ENCODE data around the gene DHODH.
"Not testable (repeated sequence)": the region's sequence is repeated elsewhere in the genome, so short reads cannot be mapped to it uniquely, and the experiment has no call there.

The DHODH gene

DNA sequence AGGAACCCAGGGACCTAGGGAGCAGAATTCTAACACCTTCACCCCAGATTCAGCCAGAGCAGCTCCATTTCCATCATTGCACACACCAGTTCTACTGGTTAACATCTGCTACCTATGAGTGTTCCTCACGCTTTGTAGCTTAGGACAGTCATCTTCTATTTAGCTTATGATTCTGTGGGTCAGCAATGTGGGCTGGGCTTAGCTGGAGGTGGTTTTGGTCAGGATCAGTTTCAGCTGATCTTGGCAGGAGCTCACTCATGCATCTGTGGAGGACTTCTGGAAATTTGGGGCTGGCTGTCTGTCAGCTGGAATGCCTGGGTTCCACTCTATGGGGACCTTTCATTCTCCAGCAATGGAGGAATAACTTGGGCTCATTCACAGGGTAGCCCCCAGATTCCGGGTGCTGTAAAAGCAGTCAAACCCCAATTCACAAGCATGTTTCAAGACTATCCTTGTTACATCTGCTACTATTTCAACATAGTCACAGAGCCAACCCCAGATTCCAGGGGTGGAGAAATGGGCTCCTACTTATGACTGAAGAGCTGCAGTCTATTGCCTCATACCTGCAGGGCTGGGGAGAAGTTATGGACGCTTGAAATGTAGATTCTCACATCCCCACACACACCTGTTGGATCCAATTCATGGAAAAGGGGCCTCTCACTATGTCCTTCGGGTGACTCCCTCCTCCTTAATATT is 42.4 kb downstream of the DHODH start:
- H3K4me1 ChIP-seq (ENCODE audit: control insufficient read depth, insufficient read depth, low read length): no peaks in the 10 kb centered on the region
- no peak overlapping the region for H3K4me3 ChIP-seq (ENCODE audit: low read depth, low read length)
- TF ChIP-seq SCRT1 (tag by site-specific recombination; IDR thresholded peaks at IDR 0.05; ENCODE audit: borderline replicate concordance): no peak
- no peak overlapping the region for H3K27ac ChIP-seq (ENCODE audit: extremely low read depth, low read depth, low read length)
- H3K36me3 ChIP-seq (ENCODE audit: control insufficient read depth in 2 of 2, insufficient read depth in 1 of 2, low read length in 2 of 2): no peaks in the 10 kb centered on the region
- CTCF ChIA-PET: interaction anchor here (0.6 kb wide), 1 partner anchor 147 kb away, joined by 3 read pairs; no protein-coding TSS in a partner anchor
- H3K9me3 ChIP-seq (ENCODE audit: control insufficient read depth, insufficient read depth, low read depth, low read length): no peaks in the 10 kb centered on the region
- POLR2A ChIA-PET: no interaction called here

GRCh38 chr16:72051818-72052217 is 43.3 kb downstream of the DHODH start:
- TF ChIP-seq ZNF518A (tag by site-specific recombination; conservative IDR thresholded peaks at IDR 0.05; ENCODE audit: low read depth): no peak
- TF ChIP-seq ZFP41 (tag by site-specific recombination; IDR thresholded peaks at IDR 0.05; ENCODE audit: borderline replicate concordance): no peak
- TF ChIP-seq ZNF580 (tag by site-specific recombination; IDR thresholded peaks at IDR 0.05): no peak
- TF ChIP-seq ZNF623 (tag by site-specific recombination; IDR thresholded peaks at IDR 0.05): no peak
- TF ChIP-seq ZNF211 (tag by site-specific recombination; IDR thresholded peaks at IDR 0.05; ENCODE audit: low read depth): no peak
- TF ChIP-seq, protein P1, sequence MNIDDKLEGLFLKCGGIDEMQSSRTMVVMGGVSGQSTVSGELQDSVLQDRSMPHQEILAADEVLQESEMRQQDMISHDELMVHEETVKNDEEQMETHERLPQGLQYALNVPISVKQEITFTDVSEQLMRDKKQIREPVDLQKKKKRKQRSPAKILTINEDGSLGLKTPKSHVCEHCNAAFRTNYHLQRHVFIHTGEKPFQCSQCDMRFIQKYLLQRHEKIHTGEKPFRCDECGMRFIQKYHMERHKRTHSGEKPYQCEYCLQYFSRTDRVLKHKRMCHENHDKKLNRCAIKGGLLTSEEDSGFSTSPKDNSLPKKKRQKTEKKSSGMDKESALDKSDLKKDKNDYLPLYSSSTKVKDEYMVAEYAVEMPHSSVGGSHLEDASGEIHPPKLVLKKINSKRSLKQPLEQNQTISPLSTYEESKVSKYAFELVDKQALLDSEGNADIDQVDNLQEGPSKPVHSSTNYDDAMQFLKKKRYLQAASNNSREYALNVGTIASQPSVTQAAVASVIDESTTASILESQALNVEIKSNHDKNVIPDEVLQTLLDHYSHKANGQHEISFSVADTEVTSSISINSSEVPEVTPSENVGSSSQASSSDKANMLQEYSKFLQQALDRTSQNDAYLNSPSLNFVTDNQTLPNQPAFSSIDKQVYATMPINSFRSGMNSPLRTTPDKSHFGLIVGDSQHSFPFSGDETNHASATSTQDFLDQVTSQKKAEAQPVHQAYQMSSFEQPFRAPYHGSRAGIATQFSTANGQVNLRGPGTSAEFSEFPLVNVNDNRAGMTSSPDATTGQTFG (tag by site-specific recombination; IDR thresholded peaks at IDR 0.05; ENCODE audit: borderline replicate concordance): no peak
- TF ChIP-seq, protein P2, sequence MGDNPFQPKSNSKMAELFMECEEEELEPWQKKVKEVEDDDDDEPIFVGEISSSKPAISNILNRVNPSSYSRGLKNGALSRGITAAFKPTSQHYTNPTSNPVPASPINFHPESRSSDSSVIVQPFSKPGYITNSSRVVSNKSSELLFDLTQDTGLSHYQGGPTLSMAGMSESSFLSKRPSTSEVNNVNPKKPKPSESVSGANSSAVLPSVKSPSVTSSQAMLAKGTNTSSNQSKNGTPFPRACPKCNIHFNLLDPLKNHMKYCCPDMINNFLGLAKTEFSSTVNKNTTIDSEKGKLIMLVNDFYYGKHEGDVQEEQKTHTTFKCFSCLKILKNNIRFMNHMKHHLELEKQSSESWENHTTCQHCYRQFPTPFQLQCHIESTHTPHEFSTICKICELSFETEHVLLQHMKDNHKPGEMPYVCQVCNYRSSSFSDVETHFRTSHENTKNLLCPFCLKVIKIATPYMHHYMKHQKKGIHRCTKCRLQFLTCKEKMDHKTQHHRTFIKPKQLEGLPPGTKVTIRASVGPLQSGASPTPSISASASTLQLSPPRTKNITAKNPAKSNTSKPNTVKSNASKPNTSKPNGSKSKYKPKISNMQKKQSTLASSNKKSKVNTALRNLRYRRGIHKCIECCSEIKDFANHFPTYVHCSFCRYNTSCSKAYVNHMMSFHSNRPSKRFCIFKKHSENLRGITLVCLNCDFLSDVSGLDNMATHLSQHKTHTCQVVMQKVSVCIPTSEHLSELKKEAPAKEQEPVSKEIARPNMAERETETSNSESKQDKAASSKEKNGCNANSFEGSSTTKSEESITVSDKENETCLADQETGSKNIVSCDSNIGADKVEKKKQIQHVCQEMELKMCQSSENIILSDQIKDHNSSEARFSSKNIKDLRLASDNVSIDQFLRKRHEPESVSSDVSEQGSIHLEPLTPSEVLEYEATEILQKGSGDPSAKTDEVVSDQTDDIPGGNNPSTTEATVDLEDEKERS (tag by site-specific recombination; IDR thresholded peaks at IDR 0.05): no peak
- TF ChIP-seq ZNF214 (tag by site-specific recombination; IDR thresholded peaks at IDR 0.05; ENCODE audit: borderline replicate concordance): no peak
- TF ChIP-seq KLF10 (tag by site-specific recombination; IDR thresholded peaks at IDR 0.05): no peak
- TF ChIP-seq ZNF426 (tag by site-specific recombination; IDR thresholded peaks at IDR 0.05): no peak
- no peak for TF ChIP-seq ZNF174 (tag by site-specific recombination; IDR thresholded peaks at IDR 0.05)
- TF ChIP-seq ZNF501 (tag by site-specific recombination; IDR thresholded peaks at IDR 0.05): no peak
- CTCF ChIA-PET: no interaction called here
- Histone ChIP-seq H3K4me1 (ENCODE audit: control insufficient read depth, insufficient read depth, low read length) (no peaks in the 10 kb centered on the region), H3K27ac (ENCODE audit: extremely low read depth, low read depth, low read length) (no peak overlapping the region), H3K36me3 (ENCODE audit: control insufficient read depth in 2 of 2, insufficient read depth in 1 of 2, low read length in 2 of 2) (no peaks in the 10 kb centered on the region), H3K9me3 (ENCODE audit: control insufficient read depth, insufficient read depth, low read depth, low read length) (no peaks in the 10 kb centered on the region), H3K4me3 (ENCODE audit: low read depth, low read length) (no peak overlapping the region)
- POLR2A ChIA-PET: no interaction called here

DNA sequence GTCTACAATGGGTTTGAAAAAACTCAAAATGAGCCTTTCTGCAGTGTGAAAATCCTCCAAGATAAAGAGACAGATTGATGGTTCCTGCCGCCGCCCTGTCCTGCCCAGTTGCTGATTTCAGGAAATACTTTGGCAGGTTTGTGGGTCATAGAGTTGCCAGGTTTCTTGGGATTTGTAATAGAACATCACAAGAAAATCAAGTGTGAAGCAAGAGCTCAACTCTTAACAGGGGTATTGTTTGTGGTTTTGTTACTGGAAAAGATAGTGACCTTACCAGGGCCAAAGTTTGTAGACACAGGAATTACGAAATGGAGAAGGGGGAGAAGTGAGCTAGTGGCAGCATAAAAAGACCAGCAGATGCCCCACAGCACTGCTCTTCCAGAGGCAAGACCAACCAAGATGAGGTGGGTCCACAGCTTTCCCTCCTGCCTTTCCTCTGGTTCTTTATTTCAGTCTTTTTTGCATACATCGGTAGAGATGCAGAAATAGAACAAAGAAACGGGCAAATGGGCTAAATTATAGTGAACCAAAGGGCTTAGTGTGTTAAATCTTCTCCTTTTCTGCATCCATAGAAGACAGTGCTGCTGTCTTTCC is 45.8 kb downstream of the DHODH start, which contains the start of gene HP:
TSS of gene HP (plus strand) at position 252 of the 594 bp plus-strand sequence. CDS start at position 400, 148 bp downstream.
- H3K4me1 ChIP-seq (ENCODE audit: control insufficient read depth, insufficient read depth, low read length); H3K9me3 ChIP-seq (ENCODE audit: control insufficient read depth, insufficient read depth, low read depth, low read length); H3K36me3 ChIP-seq (ENCODE audit: control insufficient read depth in 2 of 2, insufficient read depth in 1 of 2, low read length in 2 of 2); H3K4me3 ChIP-seq (ENCODE audit: low read depth, low read length); CTCF ChIA-PET; H3K27ac ChIP-seq (ENCODE audit: extremely low read depth, low read depth, low read length); POLR2A ChIA-PET: not testable (repeated sequence)
